ENCODE measurements around the gene TGFA.

DNA sequence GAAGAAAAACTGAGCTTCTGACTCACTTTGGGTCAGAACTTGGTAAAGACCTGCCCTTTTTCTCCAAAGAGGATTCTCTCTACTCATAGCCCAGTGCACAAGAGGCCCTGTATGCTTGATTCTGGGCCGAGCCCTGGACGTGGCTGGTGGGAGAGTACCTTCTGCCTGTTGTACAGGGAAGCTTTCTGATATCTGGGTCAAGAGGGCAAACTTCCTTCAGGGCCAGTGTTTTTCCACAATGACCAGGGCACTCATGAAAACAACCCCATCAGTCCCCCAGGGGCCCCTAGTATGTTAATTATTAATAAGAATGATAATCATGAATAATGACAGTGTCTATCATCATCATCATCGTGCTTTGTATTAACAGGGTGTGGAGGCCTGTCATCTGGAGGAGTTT is 90.0 kb downstream of the TGFA start:
- TF ChIP-seq, protein P1, sequence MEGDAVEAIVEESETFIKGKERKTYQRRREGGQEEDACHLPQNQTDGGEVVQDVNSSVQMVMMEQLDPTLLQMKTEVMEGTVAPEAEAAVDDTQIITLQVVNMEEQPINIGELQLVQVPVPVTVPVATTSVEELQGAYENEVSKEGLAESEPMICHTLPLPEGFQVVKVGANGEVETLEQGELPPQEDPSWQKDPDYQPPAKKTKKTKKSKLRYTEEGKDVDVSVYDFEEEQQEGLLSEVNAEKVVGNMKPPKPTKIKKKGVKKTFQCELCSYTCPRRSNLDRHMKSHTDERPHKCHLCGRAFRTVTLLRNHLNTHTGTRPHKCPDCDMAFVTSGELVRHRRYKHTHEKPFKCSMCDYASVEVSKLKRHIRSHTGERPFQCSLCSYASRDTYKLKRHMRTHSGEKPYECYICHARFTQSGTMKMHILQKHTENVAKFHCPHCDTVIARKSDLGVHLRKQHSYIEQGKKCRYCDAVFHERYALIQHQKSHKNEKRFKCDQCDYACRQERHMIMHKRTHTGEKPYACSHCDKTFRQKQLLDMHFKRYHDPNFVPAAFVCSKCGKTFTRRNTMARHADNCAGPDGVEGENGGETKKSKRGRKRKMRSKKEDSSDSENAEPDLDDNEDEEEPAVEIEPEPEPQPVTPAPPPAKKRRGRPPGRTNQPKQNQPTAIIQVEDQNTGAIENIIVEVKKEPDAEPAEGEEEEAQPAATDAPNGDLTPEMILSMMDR (IDR thresholded peaks at IDR 0.05): no peak
- TF ChIP-seq JUN (IDR thresholded peaks at IDR 0.05): no peak
